Retinal pigment epithelial cell (primary cell): ENCODE measurements around the gene EPHB2.

Source experiments
- DNase-seq: peaks from one replicate; pipeline ENCODE4 v3.0.0-alpha.2; 2010; ENCODE audit warnings: low read depth
- H3K4me3 ChIP-seq: 2 replicates; pipeline ENCODE4 v1.5.1; 2011; ENCODE audit warnings: mild to moderate bottlenecking, low read length, control low read depth, moderate library complexity
- CTCF ChIP-seq: conservative IDR thresholded peaks from 2 replicates; pipeline ENCODE4 v1.5.1; 2011; ENCODE audit warnings: low read depth, low read length, control low read depth, inconsistent platforms

The EPHB2 gene

GRCh38 chr1:22788254-22788661 lies 77.6 kb downstream of the EPHB2 start:
- DNase-seq: no peak
- no peak overlapping the region for H3K4me3 ChIP-seq
- no peak for TF ChIP-seq CTCF

DNA sequence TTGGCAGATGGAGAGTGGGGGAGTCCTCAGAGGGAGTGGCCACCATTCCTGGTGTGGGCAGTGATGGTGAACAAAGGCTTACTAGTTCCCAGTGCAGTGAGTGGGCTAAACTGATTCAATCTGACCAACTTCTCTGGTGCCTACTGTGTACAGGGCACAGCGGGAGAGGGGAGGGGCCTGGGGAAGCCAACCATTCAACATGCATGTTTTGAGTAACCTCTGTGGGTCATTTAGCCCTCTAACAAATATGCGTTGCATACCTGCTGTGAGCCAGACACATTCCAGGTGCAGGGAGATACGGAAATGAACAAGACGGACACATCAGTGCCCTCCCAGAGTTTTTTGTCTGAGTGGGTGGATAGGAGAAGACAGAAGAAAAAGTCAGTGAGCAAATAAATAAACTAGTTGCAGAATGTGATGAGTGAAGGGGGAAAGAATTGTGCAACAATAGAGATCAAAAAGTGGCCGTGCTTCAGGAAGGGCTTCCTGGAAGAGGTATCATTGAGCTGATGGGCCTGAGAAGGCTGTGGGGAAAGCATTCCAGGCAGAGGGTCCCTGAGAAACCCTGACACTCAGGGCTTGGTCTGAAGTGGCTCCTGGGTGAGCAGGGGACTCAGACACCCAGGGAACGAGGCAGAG lies 78.8 kb downstream of the EPHB2 start:
- no peak for DNase-seq
- no peak for TF ChIP-seq CTCF
- H3K4me3 ChIP-seq: no peak overlapping the region

GRCh38 chr1:22790232-22791008 lies 79.8 kb downstream of the EPHB2 start:
- DNase-seq: no peak
- TF ChIP-seq CTCF: no peak
- H3K4me3 ChIP-seq: no peak overlapping the region

DNA sequence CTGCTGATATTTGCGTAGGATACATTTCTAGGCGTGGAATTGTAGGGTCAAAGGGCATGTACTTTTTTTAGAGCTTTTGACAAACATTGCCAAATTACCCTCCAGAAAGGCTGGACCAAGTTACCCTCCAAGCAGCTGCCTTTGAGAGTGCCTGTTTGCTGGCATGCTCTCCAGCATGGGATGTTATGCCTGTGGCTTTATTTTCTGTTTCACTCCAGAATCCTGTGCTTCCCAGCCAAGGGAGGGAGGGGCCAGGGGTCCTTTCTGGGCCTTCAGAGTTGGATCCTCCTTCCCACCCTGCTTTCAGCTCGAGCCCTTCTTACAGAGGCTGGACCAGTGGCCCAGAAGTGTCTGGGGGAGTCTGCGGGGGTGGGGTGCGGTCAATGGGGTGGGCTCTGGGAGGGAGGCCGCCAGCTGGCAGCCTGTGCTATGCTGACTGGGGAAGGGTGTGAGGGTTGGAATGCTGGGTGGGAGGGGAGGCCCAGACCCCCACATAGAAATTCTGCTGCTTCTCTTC lies 81.2 kb downstream of the EPHB2 start:
- no peak overlapping the region for H3K4me3 ChIP-seq
- TF ChIP-seq CTCF: no peak
- DNase-seq: no peak

DNA sequence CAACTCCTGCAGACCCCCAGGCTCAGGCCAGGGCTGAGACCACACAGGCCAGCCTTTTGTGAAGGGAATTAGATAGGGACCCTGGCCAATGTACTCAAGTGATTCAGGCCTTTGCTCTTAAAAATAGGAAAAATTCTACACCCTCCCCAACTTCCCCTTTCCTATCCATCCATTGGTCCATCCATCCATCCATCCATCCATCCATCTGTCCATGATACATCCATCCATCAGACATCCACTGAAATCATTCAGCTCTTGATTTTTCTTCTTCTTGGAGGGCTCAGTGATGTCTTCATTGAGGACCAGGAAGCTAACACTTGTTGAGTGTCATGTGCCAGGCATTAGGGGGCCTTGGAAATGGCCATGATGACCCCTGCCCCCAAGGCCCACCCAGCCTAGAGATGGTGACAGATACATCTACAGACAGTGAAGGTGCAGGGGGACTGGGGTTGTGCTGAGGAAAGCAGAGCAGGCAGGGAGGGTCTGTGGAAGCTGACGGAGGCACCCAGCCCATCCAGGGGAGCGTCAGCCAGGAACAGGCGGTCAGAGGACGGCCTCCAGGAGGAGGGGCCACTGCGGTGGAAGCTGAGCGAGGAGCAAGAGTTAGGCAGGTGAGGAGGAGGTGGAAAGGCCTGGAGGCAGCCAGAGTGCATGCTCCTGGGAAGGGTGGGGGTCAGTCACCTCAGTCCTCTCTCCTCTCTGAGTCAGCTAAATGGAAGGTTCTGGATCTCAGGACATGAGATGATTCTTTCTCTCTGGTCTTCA lies 81.9 kb downstream of the EPHB2 start:
- DNase-seq: no peak
- H3K4me3 ChIP-seq: no peak overlapping the region
- no peak for TF ChIP-seq CTCF

- H3K4me3 ChIP-seq: no peak overlapping the region
- no peak for DNase-seq
- TF ChIP-seq CTCF: no peak
Measured at GRCh38 chr1:22793647-22794046, 83.0 kb downstream of the EPHB2 start.
